Measurements from ENCODE around the gene C1QL4. TPM values are rescaled to one million over a fixed set of nuclear protein-coding genes. Genes with fewer than 3 reads are reported as not detected.
"Not testable (repeated sequence)": the region's sequence is repeated elsewhere in the genome, so short reads cannot be mapped to it uniquely, and the experiment has no call there.

The C1QL4 gene
- total RNA-seq, 1 experiment from 2014 or later = 2.1 TPM

DNA sequence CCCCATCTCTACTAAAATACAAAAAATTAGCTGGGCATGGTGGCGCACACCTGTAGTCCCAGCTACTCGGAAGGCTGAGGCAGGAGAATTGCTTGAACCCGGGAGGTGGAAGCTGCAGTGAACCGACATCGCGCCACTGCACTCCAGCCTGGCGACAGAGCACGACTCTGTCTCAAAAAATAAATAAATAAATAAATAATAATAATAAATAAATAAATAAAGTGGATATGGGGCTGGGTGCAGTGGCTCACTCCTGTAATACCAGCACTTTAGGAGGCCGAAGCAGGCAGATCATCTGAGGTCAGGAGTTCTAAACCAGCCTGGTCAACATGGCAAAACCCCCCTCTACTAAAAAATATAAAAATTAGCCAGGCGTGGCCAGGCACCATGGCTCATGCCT lies 19.9 kb downstream of the C1QL4 start:
- H3K27me3 ChIP-seq; H3K4me1 ChIP-seq; H3K27ac ChIP-seq; H3K9me3 ChIP-seq (replicated peaks); H3K36me3 ChIP-seq; H3K4me3 ChIP-seq; DNase-seq: not testable (repeated sequence)

DNA sequence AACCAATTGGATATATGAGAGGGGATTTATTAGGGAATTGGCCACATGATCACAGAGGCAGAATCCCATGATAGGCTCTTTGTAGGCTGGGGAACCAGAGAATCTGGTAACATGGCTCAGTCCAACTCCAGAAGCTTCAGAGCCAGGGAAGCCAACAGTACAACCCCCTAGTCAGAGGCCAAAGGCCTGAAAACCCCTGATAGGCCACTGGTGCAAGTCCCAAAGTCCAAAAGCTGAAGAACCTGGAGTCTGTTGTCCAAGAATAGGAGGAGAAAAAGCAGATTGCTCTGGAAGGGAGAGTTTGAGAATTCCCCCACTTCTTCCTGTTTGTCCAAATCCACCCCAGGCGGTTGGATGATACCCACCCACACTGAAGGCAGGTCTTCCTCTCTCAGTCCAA lies 22.2 kb downstream of the C1QL4 start:
- no peaks in the 10 kb centered on the region for H3K9me3 ChIP-seq (replicated peaks)
- H3K4me3 ChIP-seq = no peak overlapping the region
- H3K27ac ChIP-seq = no peak overlapping the region
- DNase-seq = no peak
- H3K4me1 ChIP-seq = no peaks in the 10 kb centered on the region
- H3K36me3 ChIP-seq = no peaks in the 10 kb centered on the region
- H3K27me3 ChIP-seq = no peaks in the 10 kb centered on the region

DNA sequence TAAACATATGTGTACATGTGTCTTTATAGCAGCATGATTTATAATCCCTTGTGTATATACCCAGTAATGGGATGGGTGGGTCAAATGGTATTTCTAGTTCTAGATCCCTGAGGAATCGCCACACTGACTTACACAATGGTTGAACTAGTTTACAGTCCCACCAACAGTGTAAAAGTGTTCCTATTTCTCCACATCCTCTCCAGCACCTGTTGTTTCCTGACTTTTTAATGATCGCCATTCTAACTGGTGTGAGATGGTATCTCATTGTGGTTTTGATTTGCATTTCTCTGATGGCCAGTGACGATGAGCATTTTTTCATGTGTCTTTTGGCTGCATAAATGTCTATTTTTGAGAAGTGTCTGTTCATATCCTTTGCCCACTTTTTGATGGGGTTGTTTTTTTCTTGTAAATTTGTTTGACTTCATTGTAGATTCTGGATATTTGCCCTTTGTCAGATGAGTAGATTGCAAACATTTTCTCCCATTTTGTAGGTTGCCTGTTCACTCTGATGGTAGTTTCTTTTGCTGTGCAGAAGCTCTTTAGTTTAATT lies 26.5 kb downstream of the C1QL4 start:
- not testable (repeated sequence) for H3K4me1 ChIP-seq; H3K27ac ChIP-seq; H3K27me3 ChIP-seq; DNase-seq; H3K9me3 ChIP-seq (replicated peaks); H3K4me3 ChIP-seq; H3K36me3 ChIP-seq

DNA sequence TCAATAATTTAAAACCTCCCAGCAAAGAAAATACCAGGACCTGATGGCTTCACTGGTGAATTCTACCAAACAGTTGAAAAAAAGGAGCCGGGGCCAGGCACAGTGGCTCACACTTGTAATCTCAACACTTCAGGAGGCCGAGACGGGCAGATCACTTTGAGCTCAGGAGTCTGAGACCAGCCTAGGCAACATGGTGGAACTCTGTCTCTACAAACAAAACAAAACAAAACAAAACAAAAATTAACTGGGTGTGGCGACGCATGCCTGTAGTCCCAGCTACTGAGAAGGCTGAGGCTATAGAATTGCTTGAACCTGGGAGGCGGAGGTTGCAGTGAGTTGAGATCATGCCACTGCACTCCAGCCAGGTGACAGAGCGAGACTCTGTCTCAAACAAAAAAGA lies 27.6 kb downstream of the C1QL4 start:
- Histone ChIP-seq H3K27me3 (no peaks in the 10 kb centered on the region), H3K4me3 (no peak overlapping the region), H3K36me3 (no peaks in the 10 kb centered on the region), H3K9me3 (replicated peaks) (no peaks in the 10 kb centered on the region), H3K27ac (no peak overlapping the region), H3K4me1 (peaks cover 3% of the 10 kb centered on the region)
- DNase-seq = no peak

DNA sequence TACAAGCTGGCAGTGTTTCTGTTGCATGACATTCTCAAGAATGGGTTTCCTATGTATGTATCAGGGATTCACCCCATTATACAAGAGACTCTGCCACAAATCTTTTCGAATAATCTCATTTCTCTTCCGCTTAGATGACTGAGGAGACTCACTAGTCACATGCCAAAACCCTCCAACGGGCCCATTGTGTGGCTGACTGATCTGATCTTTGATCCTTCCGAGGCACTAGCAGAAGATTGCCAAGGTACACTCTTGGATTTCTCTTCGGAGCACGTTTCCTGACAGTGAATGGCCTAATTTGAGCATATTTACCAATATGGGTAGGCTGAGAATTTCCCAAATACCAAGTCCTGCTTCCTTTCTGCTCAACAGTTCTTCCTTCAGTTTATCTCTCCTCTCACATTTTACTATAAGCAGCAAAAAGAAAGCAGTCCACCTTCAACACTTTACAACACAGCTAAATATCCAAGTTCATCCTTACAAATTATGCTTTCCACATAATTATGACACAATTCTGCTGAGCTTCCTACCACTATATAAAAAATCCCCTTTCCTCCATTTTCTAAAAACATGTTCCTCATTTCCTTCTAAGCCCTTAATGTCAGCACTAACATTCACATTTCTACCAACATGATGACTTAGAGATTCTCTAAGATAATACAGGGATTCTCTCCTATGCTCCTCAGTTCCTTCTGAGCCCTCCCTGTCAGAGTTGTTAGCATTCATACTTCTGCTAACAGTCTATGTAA lies 31.1 kb downstream of the C1QL4 start:
- Histone ChIP-seq H3K36me3 (no peaks in the 10 kb centered on the region), H3K27ac (no peak overlapping the region), H3K27me3 (no peaks in the 10 kb centered on the region), H3K4me3 (no peak overlapping the region), H3K4me1 (peaks cover 14% of the 10 kb centered on the region), H3K9me3 (replicated peaks) (no peaks in the 10 kb centered on the region)
- DNase-seq = no peak

DNA sequence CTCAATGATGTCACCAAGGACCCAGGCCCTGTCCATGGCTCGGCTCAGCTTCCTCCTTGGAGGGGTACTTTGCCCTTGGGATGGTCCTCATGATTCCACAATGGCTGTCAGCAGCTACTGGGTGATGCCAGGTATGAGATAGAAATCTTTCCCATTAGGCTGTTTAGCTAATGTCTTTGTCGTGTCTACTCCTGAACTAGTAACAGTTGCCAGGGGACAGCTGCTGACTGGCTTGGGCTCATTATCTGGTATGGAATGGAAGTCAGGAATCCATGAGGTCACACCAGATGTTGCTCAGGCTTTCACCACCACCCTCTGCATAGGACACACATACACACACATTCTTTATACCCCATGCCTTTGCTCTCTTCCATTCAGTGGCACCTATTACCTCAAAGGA lies 32.8 kb downstream of the C1QL4 start:
- H3K4me3 ChIP-seq = no peak overlapping the region
- H3K4me1 ChIP-seq = peaks cover 14% of the 10 kb centered on the region
- H3K27me3 ChIP-seq = no peaks in the 10 kb centered on the region
- H3K27ac ChIP-seq = peak overlapping the region; percentile 46
- no peaks in the 10 kb centered on the region for H3K9me3 ChIP-seq (replicated peaks)
- no peaks in the 10 kb centered on the region for H3K36me3 ChIP-seq
- DNase-seq = peak; percentile 79 to 81

DNA sequence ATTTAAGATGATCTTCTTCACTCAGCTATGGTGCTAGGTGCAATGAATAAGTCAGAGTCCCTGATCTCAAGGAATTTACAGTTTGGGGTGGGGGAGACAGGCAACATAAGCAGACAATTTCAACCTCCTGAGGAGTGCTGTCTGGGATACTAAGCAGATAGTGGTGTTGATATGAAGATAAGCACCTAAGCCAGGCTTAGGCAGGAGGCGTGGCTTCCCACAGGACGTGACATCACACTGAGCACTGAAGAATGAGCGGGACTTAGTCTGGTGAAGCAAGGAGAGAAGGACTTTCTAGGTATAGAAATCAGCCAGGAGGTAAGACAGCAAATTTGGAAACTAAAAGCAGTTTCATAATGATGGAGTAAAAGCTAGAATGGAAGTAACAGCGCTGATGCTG lies 35.2 kb downstream of the C1QL4 start:
- no peak for DNase-seq

DNA sequence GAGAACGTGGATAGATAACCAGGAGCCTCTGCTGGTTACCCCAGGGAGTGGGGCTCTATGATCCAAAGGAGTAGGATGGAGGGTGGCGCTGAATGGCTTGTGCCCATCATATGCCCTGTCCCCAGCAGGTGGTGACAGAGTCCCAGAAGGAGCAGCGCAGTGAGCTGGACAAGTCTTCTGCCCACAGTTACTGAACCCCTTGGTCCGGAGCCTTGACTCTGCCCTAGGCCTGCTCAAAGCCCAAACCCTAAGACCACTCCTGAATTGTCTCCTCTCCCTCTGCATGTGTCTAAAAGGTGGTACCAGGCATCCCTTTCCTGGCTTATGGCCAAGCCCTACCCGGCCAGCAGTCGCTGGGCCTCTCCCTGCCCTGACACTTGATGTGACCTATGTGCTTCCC lies 38.8 kb downstream of the C1QL4 start:
- Histone ChIP-seq H3K4me1 (peaks cover 6% of the 10 kb centered on the region), H3K36me3 (no peaks in the 10 kb centered on the region), H3K27ac (no peak overlapping the region), H3K4me3 (no peak overlapping the region), H3K9me3 (replicated peaks) (no peaks in the 10 kb centered on the region), H3K27me3 (no peaks in the 10 kb centered on the region)
- no peak for DNase-seq

More for the DNA sequence above, 35.2 kb downstream of the C1QL4 start:
- H3K9me3 ChIP-seq (replicated peaks) = no peaks in the 10 kb centered on the region
- no peak overlapping the region for H3K27ac ChIP-seq
- peaks cover 14% of the 10 kb centered on the region for H3K4me1 ChIP-seq
- H3K36me3 ChIP-seq = no peaks in the 10 kb centered on the region
- no peak overlapping the region for H3K4me3 ChIP-seq
- no peaks in the 10 kb centered on the region for H3K27me3 ChIP-seq

DNA sequence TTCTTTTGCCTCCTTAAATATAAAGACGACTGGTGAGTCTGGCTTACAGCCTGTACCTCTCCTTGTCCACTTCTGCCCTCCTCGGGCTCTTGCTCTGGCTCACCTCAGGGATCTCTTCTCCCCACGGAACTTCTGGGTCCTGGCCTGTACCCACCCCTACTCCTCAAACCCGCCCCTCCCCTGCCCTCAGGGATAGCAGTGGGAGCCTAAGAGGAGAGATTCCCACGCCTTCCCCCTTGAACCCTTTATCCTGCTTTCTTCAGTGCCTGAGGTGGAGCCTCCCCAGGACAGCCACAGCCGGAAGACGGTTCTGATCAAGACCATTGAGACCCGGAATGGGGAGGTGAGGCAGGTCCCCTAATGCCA lies 39.3 kb downstream of the C1QL4 start:
- H3K4me1 ChIP-seq = peaks cover 6% of the 10 kb centered on the region
- H3K27ac ChIP-seq = no peak overlapping the region
- no peaks in the 10 kb centered on the region for H3K9me3 ChIP-seq (replicated peaks)
- no peaks in the 10 kb centered on the region for H3K27me3 ChIP-seq
- no peak for DNase-seq
- H3K4me3 ChIP-seq = no peak overlapping the region
- no peaks in the 10 kb centered on the region for H3K36me3 ChIP-seq

DNA sequence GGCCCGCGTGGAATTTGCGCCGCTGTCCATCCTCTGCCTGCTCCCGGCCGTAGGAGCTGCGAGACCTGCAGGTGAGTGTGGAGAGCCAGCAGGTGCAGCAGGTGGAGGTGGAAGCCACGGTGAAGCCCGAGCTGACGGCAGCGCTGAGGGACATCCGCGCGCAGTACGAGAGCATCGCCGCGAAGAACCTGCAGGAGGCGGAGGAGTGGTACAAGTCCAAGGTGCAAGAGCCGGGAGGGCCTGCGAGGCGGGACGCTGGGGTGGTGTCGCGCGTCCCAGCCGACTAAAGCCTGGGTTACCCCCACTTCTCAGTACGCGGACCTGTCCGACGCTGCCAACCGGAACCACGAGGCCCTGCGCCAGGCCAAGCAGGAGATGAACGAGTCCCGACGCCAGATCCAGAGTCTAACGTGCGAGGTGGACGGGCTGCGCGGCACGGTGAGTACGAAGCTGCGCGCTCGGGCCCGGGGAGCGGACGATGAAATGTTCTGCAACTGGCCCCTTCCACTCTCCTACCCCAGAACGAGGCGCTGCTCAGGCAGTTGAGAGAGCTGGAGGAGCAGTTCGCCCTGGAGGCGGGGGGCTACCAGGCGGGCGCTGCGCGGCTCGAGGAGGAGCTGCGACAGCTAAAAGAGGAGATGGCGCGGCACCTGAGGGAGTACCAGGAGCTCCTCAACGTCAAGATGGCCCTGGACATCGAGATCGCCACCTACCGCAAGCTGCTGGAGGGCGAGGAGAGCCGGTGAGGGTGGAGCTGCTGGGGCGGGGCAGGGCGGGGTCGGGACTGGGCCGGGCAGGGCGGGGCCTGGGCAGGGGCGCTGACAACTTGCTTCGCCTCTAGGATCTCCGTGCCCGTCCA lies 39.9 kb downstream of the C1QL4 start:
- peaks cover 6% of the 10 kb centered on the region for H3K4me1 ChIP-seq
- H3K9me3 ChIP-seq (replicated peaks) = no peaks in the 10 kb centered on the region
- no peak overlapping the region for H3K4me3 ChIP-seq
- no peak overlapping the region for H3K27ac ChIP-seq
- DNase-seq = no peak
- H3K36me3 ChIP-seq = no peaks in the 10 kb centered on the region
- no peaks in the 10 kb centered on the region for H3K27me3 ChIP-seq

DNA sequence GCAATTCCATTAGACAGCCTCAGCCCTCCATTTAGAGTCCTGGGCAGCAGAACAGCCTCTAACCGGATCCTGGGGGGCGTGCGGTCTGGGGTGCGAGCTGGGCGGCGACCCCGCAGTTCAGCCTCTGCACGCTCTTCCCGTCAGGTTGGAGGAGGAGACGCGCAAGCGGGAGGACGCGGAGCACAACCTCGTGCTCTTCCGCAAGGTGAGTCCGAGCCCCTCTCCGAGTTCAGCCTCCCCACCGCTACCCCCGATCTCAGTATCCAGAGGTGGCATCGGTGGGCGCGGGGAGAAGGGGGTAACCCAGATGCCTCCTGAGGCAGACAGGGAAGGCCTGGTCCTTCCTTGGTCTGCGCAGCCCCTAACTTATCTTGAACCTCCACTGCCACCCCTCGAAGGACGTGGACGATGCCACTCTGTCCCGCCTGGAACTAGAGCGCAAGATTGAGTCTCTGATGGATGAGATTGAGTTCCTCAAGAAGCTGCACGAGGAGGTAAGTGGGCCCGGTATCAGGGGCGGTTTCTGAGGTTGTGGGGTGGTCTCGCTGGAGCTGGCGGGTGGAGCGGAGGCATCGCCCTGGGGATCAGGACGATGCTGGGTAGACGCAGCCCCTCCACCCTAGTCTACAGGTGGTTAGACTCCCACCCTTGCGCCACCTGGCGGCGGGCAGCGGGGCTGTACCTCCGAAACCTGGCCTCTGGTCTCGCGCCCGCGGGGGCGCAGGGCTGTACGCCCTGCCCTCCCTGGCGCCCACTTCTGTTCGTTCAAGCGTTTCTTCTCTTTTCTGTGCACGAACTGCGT lies 40.8 kb downstream of the C1QL4 start:
- Histone ChIP-seq H3K9me3 (replicated peaks) (no peaks in the 10 kb centered on the region), H3K27ac (no peak overlapping the region), H3K36me3 (no peaks in the 10 kb centered on the region), H3K4me3 (no peak overlapping the region), H3K4me1 (peaks cover 3% of the 10 kb centered on the region), H3K27me3 (no peaks in the 10 kb centered on the region)
- DNase-seq = no peak

DNA sequence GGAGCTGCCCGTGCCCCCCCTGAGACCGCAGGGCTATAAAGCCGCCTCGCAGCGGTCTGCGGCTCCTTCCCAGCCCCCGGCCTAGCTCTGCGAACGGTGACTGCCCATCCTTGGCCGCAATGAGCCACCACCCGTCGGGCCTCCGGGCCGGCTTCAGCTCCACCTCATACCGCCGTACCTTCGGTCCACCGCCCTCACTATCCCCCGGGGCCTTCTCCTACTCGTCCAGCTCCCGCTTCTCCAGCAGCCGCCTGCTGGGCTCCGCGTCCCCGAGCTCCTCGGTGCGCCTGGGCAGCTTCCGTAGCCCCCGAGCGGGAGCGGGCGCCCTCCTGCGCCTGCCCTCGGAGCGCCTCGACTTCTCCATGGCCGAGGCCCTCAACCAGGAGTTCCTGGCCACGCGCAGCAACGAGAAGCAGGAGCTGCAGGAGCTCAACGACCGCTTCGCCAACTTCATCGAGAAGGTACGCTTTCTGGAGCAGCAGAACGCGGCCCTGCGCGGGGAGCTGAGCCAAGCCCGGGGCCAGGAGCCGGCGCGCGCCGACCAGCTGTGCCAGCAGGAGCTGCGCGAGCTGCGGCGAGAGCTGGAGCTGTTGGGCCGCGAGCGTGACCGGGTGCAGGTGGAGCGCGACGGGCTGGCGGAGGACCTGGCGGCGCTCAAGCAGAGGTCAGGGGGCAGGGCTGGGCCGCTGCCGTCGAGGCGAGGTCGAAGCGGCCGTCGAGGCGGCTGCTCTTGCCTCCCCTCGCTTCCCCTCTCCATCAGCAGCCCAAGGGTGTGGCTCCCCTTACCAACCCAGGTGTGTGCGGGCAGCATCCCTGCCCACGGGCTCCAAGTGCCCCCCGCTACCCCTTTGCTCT lies 41.7 kb downstream of the C1QL4 start, which contains the start of gene PRPH:
Gene PRPH, plus strand, starts transcription at position 66 of the 855 bp plus-strand sequence. Its CDS starts 54 bp downstream, at position 120.
- DNase-seq = no peak

DNA sequence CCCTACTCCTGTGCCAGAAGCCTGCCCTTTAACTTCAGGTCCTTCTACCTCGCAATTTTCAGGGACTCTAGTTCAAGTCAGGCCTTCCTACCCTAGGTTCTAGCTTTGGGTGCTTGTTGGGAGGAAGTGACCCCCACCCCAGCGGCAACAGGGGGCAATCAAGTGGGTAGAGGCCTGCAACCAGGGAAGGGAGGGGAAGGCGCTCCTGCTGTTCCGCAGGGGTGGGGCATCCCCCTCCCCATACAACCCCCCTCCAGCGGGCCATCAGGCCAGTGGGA lies 42.2 kb downstream of the C1QL4 start:
- Histone ChIP-seq H3K4me1 (peaks cover 3% of the 10 kb centered on the region), H3K36me3 (no peaks in the 10 kb centered on the region), H3K4me3 (no peak overlapping the region), H3K27me3 (no peaks in the 10 kb centered on the region), H3K9me3 (replicated peaks) (no peaks in the 10 kb centered on the region), H3K27ac (no peak overlapping the region)
- DNase-seq = no peak

More for the DNA sequence above, 41.7 kb downstream of the C1QL4 start, which contains the start of gene PRPH:
- H3K9me3 ChIP-seq (replicated peaks) = no peaks in the 10 kb centered on the region
- H3K27ac ChIP-seq = no peak within 1 kb of the TSS
- no peaks in the 10 kb centered on the region for H3K36me3 ChIP-seq
- H3K4me1 ChIP-seq = peaks cover 3% of the 10 kb centered on the region
- peak within 1 kb of the TSS; percentile 53 for H3K4me3 ChIP-seq
- no peaks in the 10 kb centered on the region for H3K27me3 ChIP-seq

All from SJCRH30 (cell line).